ENCODE results near the gene DRGX.

DRGX gene

GRCh38 chr10:49364747-49365146 lies 31.1 kb downstream of the DRGX start:
- POLR2A ChIA-PET = no interaction called here
- Histone ChIP-seq H3K27ac (ENCODE audit: extremely low read depth, low read depth, low read length) (no peak overlapping the region), H3K4me3 (ENCODE audit: low read depth, low read length) (no peak overlapping the region), H3K4me1 (ENCODE audit: control insufficient read depth, insufficient read depth, low read length) (no peaks in the 10 kb centered on the region), H3K36me3 (ENCODE audit: control insufficient read depth in 2 of 2, insufficient read depth in 1 of 2, low read length in 2 of 2) (no peaks in the 10 kb centered on the region), H3K9me3 (ENCODE audit: control insufficient read depth, insufficient read depth, low read depth, low read length) (no peaks in the 10 kb centered on the region)
- CTCF ChIA-PET = no interaction called here
- TF ChIP-seq KLF7 (tag by site-specific recombination; IDR thresholded peaks at IDR 0.05; ENCODE audit: borderline replicate concordance) (no peak), ZXDB (tag by site-specific recombination; IDR thresholded peaks at IDR 0.05) (no peak), ZSCAN16 (tag by site-specific recombination; IDR thresholded peaks at IDR 0.05) (no peak), ZNF175 (tag by site-specific recombination; IDR thresholded peaks at IDR 0.05) (no peak), ZNF621 (tag by site-specific recombination; IDR thresholded peaks at IDR 0.05) (no peak), ZNF239 (tag by site-specific recombination; IDR thresholded peaks at IDR 0.05) (no peak), ZSCAN5A (tag by site-specific recombination; IDR thresholded peaks at IDR 0.05) (no peak), ZNF391 (tag by site-specific recombination; IDR thresholded peaks at IDR 0.05; ENCODE audit: borderline replicate concordance, low read depth) (no peak), MZF1 (tag by site-specific recombination; IDR thresholded peaks at IDR 0.05; ENCODE audit: borderline replicate concordance) (no peak), ZNF140 (tag by site-specific recombination; IDR thresholded peaks at IDR 0.05) (no peak), ZNF670 (tag by site-specific recombination; IDR thresholded peaks at IDR 0.05; ENCODE audit: low read depth) (no peak), ZNF610 (tag by site-specific recombination; IDR thresholded peaks at IDR 0.05; ENCODE audit: borderline replicate concordance) (no peak), ZBTB7A (tag by site-specific recombination; IDR thresholded peaks at IDR 0.05; ENCODE audit: low read depth) (no peak), ZFP37 (tag by site-specific recombination; IDR thresholded peaks at IDR 0.05) (no peak), GLIS2 (tag by site-specific recombination; IDR thresholded peaks at IDR 0.05) (no peak), ZSCAN4 (tag by site-specific recombination; IDR thresholded peaks at IDR 0.05) (no peak), ZNF426 (tag by site-specific recombination; IDR thresholded peaks at IDR 0.05) (no peak)
- TF ChIP-seq, protein P1, sequence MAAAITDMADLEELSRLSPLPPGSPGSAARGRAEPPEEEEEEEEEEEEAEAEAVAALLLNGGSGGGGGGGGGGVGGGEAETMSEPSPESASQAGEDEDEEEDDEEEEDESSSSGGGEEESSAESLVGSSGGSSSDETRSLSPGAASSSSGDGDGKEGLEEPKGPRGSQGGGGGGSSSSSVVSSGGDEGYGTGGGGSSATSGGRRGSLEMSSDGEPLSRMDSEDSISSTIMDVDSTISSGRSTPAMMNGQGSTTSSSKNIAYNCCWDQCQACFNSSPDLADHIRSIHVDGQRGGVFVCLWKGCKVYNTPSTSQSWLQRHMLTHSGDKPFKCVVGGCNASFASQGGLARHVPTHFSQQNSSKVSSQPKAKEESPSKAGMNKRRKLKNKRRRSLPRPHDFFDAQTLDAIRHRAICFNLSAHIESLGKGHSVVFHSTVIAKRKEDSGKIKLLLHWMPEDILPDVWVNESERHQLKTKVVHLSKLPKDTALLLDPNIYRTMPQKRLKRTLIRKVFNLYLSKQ (tag by site-specific recombination; IDR thresholded peaks at IDR 0.05; ENCODE audit: borderline replicate concordance) = no peak
- TF ChIP-seq, protein P2, sequence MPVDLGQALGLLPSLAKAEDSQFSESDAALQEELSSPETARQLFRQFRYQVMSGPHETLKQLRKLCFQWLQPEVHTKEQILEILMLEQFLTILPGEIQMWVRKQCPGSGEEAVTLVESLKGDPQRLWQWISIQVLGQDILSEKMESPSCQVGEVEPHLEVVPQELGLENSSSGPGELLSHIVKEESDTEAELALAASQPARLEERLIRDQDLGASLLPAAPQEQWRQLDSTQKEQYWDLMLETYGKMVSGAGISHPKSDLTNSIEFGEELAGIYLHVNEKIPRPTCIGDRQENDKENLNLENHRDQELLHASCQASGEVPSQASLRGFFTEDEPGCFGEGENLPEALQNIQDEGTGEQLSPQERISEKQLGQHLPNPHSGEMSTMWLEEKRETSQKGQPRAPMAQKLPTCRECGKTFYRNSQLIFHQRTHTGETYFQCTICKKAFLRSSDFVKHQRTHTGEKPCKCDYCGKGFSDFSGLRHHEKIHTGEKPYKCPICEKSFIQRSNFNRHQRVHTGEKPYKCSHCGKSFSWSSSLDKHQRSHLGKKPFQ (tag by site-specific recombination; IDR thresholded peaks at IDR 0.05) = no peak
- TF ChIP-seq, protein P3, sequence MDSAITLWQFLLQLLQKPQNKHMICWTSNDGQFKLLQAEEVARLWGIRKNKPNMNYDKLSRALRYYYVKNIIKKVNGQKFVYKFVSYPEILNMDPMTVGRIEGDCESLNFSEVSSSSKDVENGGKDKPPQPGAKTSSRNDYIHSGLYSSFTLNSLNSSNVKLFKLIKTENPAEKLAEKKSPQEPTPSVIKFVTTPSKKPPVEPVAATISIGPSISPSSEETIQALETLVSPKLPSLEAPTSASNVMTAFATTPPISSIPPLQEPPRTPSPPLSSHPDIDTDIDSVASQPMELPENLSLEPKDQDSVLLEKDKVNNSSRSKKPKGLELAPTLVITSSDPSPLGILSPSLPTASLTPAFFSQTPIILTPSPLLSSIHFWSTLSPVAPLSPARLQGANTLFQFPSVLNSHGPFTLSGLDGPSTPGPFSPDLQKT (IDR thresholded peaks at IDR 0.05; ENCODE audit: borderline replicate concordance, low read depth, low read length) = no peak

Data from HEK293 (cell line).